ENCODE data around the gene PDE1C. TPM values are rescaled to one million over a fixed set of nuclear protein-coding genes. Genes with fewer than 3 reads are reported as not detected.

PDE1C gene
- total RNA-seq, 1 donor from 2014 or later, result under 0.01 TPM

- DNase-seq (ENCODE audit: low read depth in 2 of 2), result no peak
Measured at GRCh38 chr7:31785101-31785500, 285.1 kb downstream of the PDE1C start.

- DNase-seq (ENCODE audit: low read depth in 2 of 2), result no peak
Measured at GRCh38 chr7:31783221-31783620, 287.0 kb downstream of the PDE1C start.

- peak; percentile 64 to 72 for DNase-seq (ENCODE audit: low read depth in 2 of 2)
Measured at GRCh38 chr7:31782411-31782991, 287.7 kb downstream of the PDE1C start.

GRCh38 chr7:31778296-31778695 lies 291.9 kb downstream of the PDE1C start:
- DNase-seq (ENCODE audit: low read depth in 2 of 2), result no peak

GRCh38 chr7:31776616-31777015 lies 293.6 kb downstream of the PDE1C start:
- peak; percentile 62 to 76 for DNase-seq (ENCODE audit: low read depth in 2 of 2)

GRCh38 chr7:31775556-31775955 lies 294.7 kb downstream of the PDE1C start:
- no peak for DNase-seq (ENCODE audit: low read depth in 2 of 2)

GRCh38 chr7:31772211-31772610 lies 298.0 kb downstream of the PDE1C start:
- DNase-seq (ENCODE audit: low read depth in 2 of 2), result peak; percentile 15 to 78

- DNase-seq (ENCODE audit: low read depth in 2 of 2), result no peak
Measured at GRCh38 chr7:31767686-31768358, 302.4 kb downstream of the PDE1C start.

GRCh38 chr7:31764462-31764861 lies 305.7 kb downstream of the PDE1C start:
- DNase-seq (ENCODE audit: low read depth in 2 of 2), result no peak

GRCh38 chr7:31763548-31763947 lies 306.7 kb downstream of the PDE1C start:
- DNase-seq (ENCODE audit: low read depth in 2 of 2), result no peak

- DNase-seq (ENCODE audit: low read depth in 2 of 2), result peak in 1 of 2 donors; percentile 59
Measured at GRCh38 chr7:31761646-31762045, 308.6 kb downstream of the PDE1C start.

- no peak for DNase-seq (ENCODE audit: low read depth in 2 of 2)
Measured at GRCh38 chr7:31758755-31759154, 311.5 kb downstream of the PDE1C start.

GRCh38 chr7:31751726-31752125 lies 318.5 kb downstream of the PDE1C start:
- DNase-seq (ENCODE audit: low read depth in 2 of 2), result no peak

GRCh38 chr7:31748084-31748483 lies 322.1 kb downstream of the PDE1C start:
- no peak for DNase-seq (ENCODE audit: low read depth in 2 of 2)

GRCh38 chr7:31747553-31747952 lies 322.7 kb downstream of the PDE1C start:
- DNase-seq (ENCODE audit: low read depth in 2 of 2), result no peak

- peak; percentile 81 to 86 for DNase-seq (ENCODE audit: low read depth in 2 of 2)
Measured at GRCh38 chr7:31744294-31744874, 325.8 kb downstream of the PDE1C start.

- DNase-seq (ENCODE audit: low read depth in 2 of 2), result no peak
Measured at GRCh38 chr7:31741852-31742251, 328.4 kb downstream of the PDE1C start.

- DNase-seq (ENCODE audit: low read depth in 2 of 2), result peak; percentile 63 to 70
Measured at GRCh38 chr7:31735991-31736982, 333.9 kb downstream of the PDE1C start.

GRCh38 chr7:31734456-31734855 lies 335.8 kb downstream of the PDE1C start:
- no peak for DNase-seq (ENCODE audit: low read depth in 2 of 2)

GRCh38 chr7:31729195-31729804 lies 340.9 kb downstream of the PDE1C start:
- DNase-seq (ENCODE audit: low read depth in 2 of 2), result no peak

GRCh38 chr7:31724696-31725095 lies 345.5 kb downstream of the PDE1C start:
- peak in 1 of 2 donors; percentile 3 for DNase-seq (ENCODE audit: low read depth in 2 of 2)
